Measurements from ENCODE around the gene HPGDS. TPM values are rescaled to one million over a fixed set of nuclear protein-coding genes. Genes with fewer than 3 reads are reported as not detected.
A peak's percentile ranks its signal among the peaks of the same experiment; 100 is the strongest.
"Not testable (repeated sequence)": the region's sequence is repeated elsewhere in the genome, so short reads cannot be mapped to it uniquely, and the experiment has no call there.

Gene HPGDS
- 7.3 TPM for total RNA-seq

DNA sequence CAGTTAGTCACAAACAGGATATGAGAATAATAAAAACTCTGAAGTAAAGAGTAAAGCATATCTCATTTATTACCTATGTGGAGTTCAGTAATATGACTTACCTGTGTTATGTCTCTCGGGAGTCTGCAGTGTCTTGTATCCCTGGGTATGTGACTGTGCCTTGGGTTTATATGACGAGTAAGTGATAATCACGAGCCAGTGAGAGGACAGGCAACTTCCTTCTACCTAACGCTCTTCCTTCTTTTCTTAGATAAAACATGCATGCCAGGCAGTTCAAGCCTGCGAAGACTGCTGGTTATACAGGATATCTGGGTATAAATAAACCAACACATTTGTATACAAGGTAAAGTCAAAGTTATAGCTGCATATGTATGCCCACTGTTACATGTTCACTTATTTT, at the start of gene HPGDS:
Gene HPGDS, minus strand, starts transcription at position 143 of the 400 bp plus-strand sequence. CDS start 8,207 bp downstream, outside the sequence.
- no peak for DNase-seq (ENCODE audit: low read depth in 2 of 3, low spot score in 2 of 3)

DNA sequence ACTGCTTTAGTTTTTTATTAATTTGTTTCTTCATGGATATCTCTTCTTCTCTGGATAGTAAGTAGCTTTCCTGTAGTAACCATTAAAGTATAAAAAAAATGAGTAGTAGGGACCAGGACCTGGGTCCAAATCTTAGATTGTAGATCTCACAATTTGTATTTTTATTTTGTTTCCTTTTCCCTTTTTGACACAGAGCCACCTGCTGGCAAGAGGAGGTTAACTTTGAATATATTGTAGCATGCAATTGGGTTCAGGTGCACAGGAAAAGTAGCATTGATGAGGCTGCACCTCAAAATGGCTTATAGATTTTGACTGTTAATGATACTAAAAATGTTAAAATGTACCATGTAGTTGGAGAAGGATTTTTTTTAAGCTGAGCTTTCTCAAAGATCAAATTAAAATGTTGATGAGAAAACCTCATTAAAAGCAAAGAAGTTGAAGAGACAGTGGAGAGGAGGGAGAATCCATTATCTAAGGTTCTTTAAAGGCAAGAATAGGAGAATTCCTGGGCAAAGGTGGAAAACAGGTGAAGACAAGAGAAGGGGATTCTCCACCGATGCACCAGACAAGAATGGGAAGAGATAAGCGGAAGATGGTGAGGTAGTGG, 48.3 kb upstream of the HPGDS start:
- DNase-seq (ENCODE audit: low read depth in 2 of 3, low spot score in 2 of 3), result peak in 2 of 3 donors; percentile 31 to 73

DNA sequence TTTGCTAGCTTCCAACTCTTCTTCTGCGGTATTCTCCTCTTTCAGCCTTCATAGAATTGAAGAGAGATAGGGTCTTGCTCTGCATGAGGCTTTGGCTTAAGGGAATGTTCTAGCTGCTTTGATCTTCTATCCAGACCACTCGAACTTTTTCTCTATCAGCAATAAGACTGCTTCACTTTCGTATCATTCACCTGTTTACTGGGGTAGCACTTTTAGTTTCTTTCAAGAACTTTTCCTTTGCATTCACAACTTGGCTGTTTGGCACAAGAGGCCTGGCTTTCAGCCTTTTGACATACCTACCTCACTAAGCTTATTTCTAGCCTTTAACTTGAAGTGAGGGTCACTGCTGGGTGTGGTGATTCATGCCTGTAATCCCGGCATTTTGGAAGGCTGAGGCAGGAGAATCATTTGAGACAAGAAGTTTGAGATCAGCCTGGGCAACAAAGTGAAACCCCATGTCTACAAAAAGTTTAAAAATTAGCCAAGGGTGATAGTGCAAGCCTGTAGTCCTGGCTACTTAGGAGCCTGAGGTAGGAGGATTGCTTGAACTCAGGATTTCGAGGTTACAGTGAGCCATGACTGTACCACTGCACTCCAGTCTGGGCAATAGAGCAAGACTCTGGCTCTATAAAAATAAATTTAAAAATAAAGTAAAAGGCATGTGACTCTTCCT, 47.1 kb upstream of the HPGDS start:
- DNase-seq (ENCODE audit: low read depth in 2 of 3, low spot score in 2 of 3), result no peak

DNA sequence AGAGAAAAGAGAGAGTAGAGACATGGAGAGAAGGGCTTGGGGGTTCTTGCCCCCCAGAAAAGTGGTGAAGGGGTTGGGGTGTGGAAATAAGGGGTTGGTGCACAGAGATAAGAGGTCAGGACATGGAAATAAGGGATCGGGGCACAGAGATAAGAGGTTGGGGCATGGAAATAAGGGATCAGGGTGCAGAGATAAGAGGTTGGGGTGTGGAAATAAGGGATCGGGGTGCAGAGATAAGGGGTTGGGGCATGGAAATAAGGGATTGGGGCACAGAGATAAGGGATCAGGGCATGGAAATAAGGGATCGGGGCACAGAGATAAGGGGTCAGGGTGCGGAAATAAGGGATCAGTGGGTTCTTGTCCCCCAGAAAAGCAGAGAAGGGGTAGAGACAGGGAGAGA, 45.3 kb upstream of the HPGDS start:
- DNase-seq (ENCODE audit: low read depth in 2 of 3, low spot score in 2 of 3), result not testable (repeated sequence)

DNA sequence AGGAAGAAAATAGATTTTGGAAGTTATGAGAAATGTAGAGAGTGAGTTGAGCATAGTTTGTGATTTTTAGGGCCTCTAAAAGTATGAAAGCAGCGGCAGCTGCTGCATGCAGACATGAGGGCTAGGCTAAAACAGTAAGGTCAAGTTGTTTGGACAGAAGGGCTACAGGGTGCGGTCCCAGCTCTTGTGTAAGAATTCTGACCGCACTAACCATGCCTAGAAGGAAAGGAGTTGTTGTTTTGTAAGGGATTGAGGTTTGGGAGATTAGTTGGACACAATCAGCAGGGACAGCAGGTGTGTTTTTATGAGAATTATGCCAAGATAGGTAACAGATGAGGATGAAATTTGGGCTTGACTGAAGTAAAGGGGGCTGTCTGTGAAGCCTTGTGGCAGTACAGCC, 42.8 kb upstream of the HPGDS start:
- DNase-seq (ENCODE audit: low read depth in 2 of 3, low spot score in 2 of 3), result not testable (repeated sequence)

DNA sequence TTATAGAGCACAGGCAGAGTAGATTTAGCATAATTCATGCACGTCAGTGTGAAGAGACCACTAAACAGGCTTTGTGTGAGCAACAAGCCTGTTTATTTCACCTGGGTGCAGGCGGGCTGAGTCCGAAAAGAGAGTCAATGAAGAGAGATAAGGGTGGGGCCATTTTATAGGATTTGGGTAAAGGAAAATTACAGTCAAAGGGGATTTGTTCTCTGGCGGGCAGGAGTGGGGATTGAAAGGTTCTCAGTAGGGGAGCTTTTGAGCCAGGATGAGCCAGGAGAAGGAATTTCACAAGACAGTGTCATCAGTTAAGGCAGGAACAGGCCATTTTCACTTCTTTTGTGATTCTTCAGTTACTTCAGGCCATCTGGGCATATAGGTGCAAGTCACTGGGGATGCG, 40.3 kb upstream of the HPGDS start:
- not testable (repeated sequence) for DNase-seq (ENCODE audit: low read depth in 2 of 3, low spot score in 2 of 3)

DNA sequence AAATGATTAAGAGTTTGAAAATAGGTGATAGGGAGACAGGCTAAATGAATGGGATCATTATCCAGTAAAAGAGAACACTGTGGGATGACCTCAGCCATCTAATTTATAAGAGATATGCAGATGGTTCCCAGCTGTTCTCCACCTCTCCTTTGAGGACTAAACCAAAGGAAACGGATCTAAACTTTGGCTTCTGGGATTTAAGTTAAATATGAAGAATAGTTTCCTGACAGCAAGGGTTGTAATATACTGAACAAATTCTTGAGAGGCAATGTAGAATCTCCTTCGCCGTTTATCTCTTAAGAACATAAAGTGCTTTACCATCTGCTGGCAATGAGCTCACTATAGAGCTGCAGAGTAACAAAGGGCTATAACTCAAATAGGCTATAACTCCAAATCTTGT, 35.4 kb upstream of the HPGDS start:
- no peak for DNase-seq (ENCODE audit: low read depth in 2 of 3, low spot score in 2 of 3)

DNA sequence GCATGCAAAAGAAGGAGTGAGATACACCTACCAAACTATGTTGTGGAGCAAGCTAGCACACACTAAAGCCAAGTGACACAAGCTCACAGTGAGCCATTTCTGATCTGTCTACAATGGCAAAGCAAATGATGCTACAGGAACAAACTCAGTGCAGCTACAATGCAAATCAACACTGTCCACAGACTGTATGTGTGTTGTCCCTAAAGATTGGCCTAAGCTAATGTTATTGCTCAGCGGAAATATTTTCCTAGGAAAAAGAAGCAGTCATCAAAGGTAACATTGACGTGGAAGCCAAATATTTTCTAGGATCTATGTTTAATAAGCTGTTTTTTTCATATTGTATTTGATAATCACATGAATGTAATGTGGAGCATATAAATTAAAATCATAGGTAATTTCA, 34.7 kb upstream of the HPGDS start:
- DNase-seq (ENCODE audit: low read depth in 2 of 3, low spot score in 2 of 3), result no peak

DNA sequence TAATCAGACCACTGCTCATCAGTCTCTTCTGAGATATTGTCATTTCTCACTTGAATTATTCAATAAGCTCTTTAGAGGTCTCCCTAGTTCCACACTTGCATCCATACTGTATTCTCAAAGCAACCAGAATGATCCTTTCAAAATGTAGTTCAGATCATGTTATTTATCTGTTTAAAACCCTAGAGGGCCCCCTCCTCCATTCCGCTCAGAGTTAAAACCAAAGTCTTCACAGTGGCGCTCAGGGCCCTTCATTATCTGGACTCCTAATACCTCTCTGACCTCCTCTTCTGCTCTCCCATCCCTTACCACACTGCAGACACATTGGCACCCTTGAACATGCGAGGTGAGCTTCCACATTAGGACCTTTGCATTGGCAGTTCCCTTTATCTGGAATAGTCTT, 32.7 kb upstream of the HPGDS start:
- no peak for DNase-seq (ENCODE audit: low read depth in 2 of 3, low spot score in 2 of 3)

DNA sequence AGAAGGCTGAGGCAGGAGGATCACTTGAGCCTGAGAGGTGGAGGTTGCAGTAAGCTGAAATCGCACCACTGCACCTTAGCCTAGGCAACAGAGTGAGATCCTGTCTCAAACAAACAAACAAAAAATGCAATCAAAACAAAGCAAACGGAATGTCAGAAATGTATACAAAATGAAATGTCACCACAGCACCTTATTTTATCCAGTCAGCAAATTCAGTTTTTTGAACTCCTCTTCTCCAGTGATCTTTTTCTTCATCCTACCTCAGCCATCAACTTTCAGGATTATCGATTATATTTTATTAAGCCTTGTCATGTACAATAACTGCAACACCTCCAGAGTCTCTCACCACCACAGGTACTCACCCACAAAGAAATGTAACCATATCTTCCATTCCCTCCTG, 31.1 kb upstream of the HPGDS start:
- DNase-seq (ENCODE audit: low read depth in 2 of 3, low spot score in 2 of 3), result no peak

DNA sequence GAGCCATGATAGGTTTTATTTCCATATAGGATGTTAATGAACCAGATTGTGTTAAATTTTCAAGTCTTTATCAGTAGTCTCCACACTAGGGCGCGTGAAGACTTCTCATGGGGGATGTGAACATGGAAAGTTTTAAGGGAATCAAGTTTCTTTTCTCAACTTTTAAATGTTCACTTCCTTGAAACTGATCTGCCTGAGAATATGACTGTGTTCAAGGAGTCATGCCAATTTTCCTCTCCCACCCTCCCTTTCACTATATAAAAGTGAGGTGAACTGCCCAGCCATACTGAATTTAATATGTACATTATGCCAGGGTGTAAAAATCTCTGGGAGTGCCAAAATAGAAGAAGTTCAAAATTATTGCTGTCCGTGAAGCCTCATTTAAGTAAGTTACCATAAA, 30.4 kb upstream of the HPGDS start:
- DNase-seq (ENCODE audit: low read depth in 2 of 3, low spot score in 2 of 3), result no peak

DNA sequence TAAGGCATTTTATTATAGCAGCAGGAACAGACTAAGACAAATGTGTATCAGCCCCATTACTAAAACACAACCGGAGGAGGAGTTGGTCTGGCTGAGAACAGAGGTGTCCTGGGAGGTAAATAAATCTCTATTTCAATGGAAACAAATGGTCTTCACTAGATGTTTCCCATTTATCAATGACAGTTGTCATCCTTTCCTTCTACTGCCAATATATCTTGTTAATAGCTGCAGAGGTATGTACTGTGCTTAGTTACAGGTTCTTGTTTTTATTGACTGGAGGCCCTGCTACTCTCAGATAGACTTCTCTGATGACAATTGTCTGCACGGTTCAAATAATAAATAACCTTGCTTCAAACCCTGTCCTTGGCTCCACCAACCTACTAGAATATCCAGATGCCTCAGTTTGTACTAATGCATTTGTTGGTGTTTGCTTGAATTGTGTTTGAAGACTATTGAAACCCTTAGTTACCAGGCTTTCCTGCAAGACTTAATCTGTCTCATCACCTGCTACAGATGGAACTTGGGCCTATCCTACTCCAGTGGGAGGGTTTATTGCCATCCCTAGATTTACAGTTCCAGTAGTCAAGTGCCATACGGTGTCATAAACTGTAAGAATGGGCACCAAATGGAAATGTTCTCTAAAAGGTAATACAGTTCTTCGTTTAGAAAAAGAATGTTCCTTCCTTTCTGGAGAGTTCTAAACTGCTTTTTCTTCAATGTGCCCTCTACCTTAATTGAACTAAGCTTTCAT, 29.8 kb upstream of the HPGDS start:
- DNase-seq (ENCODE audit: low read depth in 2 of 3, low spot score in 2 of 3), result no peak

DNA sequence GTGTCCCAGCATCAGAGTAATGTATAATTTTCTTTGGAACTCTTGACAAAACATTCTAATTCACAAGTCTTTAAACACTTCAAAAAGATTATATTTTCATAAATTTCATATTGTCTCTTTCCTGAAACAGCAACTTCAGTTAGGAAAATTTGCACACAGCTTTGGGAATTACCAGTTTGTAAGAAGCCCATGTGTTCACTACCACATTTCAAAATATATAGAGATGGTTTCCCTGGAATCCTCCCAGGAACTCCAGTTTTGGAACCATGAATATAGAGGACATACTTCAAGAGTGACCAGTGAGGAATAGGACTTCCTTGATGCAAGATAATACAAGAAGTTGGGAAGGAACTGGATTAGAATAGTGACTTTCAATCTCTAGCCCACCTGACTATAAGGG, 28.7 kb upstream of the HPGDS start:
- DNase-seq (ENCODE audit: low read depth in 2 of 3, low spot score in 2 of 3), result no peak

DNA sequence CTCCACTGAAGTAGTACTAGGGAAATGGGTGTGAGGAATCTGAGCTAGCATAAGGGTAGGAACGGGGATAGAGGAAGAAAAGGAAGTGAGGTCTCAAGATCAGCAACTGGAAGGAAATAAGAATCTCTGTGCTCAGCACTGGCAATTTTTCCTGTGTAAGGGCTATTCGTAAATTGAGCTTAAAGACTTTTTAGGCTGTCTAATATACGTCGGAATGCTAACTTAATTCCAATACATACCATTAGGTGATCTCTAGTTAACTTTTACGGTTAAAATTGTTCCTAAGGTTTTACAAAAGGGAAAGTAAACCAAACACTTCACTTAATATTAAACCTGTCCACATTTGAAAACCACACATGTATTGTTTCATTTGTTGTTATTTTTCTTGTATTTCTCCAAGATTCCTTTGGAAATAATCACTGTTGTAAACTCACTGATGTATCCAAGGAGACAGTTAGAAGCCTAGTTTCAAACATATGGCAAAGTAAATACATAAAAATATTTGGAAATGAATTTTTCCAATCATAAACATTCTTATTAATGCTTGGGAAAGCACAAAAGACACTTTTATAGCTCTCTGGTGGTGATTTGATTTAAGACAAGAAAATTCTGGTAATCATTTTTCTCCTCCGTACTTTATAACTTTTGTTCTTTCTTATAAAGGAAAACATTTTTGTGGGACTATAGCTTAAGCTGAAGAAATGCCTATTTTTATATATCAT, 28.1 kb upstream of the HPGDS start:
- no peak for DNase-seq (ENCODE audit: low read depth in 2 of 3, low spot score in 2 of 3)

DNA sequence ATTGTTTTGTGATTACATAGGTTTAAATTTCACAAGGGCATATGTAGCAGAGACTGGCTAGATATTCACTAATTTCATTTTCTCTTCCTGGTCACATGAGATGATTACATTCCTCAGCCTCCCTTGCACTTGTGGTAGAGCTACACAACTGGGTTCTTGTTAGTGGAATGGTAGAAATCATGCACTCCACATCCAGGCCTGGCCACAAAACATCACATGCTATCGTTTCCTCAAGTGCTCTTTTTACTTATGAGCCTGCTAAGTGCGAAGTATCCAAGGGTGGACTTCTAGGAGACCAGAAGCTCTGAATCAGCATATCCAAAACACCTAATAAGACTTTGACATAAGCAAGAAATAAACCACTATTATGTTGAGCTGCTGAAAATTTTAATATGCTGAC, 26.4 kb upstream of the HPGDS start:
- no peak for DNase-seq (ENCODE audit: low read depth in 2 of 3, low spot score in 2 of 3)

DNA sequence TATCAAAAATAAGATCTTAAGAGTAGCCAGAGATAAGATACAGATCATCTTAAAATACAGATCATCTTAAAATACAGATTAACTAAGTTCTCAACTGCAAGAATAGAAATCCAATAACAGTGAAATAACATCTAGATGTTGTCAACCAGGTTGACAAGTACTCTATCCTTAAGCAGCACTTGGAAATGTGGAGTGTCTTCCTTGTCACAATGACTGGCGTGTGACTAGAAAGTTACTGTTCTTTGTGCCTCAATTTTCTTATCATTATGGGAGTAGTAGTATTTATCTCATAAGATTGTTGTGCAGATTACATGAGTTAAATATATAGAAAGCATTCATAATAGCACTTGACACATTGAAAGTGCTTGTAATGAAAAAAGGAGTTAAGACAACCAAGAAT, 25.8 kb upstream of the HPGDS start:
- no peak for DNase-seq (ENCODE audit: low read depth in 2 of 3, low spot score in 2 of 3)

DNA sequence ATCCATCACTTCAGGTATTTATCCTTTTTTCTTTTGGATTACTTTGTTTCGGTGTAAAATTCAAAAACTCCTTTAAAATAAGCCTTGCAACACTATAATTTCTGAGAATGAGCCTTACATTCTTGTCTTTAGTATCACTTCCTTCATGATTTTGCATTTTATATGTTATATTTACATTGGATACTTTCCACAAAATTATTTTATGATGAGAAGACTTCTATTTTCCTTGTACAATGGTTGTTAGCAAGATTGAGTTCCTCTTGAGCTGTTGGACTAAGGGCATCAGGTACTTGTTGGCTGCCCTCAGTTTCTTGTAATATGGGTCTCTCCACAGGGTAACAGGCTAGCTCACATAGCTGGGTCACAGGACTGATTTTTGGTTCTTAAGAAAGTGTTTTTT, 22.7 kb upstream of the HPGDS start:
- DNase-seq (ENCODE audit: low read depth in 2 of 3, low spot score in 2 of 3), result no peak

DNA sequence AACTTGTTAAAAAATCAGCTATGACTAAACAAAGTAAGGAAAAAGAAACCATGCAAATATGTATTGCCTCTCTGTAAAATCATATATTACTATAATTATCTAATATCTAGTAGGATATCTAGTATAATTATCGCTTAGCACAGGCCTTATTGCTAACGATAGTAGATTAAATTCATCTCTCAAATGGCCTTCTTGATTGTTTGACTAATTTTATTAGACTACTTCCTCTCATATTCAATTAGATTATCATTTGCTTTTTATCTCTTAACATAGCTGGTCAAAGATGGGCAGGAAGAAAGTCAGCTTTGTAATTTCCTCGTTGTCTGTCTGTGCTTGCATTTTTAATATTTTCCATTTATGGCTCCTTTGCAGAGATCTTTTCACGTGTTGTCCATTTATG, 21.9 kb upstream of the HPGDS start:
- DNase-seq (ENCODE audit: low read depth in 2 of 3, low spot score in 2 of 3), result no peak

DNA sequence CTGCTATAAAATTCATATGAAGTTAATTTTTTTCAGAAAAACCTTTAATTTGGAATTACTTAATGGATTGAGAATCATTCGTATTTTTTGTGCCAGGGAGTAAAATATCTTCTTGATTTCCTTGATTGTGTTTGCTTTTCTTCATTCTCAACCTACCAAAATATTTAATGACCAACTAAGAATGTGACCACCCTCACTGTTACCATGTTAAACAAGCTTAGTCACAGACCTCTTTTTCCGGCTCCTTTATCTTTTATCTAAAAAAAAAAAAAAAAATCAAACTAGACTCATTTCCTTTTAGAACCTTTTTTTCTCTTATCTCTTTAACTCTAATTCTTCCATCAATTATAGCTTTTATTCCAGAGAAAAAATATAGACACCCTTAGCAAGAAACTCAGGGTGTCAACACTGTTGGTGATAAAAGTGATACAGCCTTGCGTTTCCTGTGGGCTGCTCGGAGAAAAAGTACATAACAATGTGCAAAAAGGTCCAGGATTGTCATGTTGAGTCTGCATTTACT, 20.6 kb upstream of the HPGDS start:
- no peak for DNase-seq (ENCODE audit: low read depth in 2 of 3, low spot score in 2 of 3)

DNA sequence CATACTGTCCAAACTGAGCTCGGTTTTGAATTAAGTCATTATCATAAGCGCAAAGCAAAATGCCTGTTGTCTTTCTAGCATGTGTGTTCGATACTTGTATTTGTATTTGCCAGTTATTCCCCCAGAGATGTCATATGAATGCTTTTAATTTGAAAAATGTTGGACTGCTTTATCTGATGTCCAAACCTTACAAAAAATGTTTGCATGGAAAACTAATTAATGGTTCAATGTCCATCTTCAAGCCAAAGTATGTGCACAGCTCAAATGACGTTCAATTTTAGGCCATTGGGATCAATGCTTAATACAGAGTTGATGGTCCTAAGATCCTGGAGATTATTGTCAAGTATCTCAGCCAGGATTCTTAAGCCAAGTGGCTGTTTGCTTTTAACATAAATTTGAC, 17.2 kb upstream of the HPGDS start:
- DNase-seq (ENCODE audit: low read depth in 2 of 3, low spot score in 2 of 3), result no peak

DNA sequence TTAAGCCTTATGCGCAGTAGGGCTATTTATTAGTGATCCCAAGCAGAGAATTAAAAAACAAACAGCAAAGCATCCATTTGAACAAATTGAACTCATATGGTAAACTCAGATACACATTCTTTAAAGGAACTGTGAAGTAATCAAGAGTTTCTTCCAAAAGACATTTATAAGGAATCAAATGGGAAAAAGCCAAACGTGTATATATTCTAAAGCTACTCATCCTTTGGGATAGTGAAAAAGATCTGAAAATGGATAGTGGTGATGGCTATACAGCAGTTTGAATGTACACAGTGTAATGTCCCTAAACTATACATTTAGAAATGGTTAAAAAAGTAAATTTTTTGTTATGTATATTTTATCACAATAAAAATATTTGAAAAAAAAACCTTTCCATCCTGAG, 16.6 kb upstream of the HPGDS start:
- no peak for DNase-seq (ENCODE audit: low read depth in 2 of 3, low spot score in 2 of 3)
